Ishikawa (cell line): ENCODE results near the gene CMSS1.

Experiments used
- CEBPB ChIP-seq: IDR thresholded peaks from 2 replicates; pipeline ENCODE4 v1.6.1; 2012
- CREB1 ChIP-seq: IDR thresholded peaks from 2 replicates; pipeline ENCODE4 v1.6.1; 2012; ENCODE audit warnings: low read depth
- EGR1 ChIP-seq: IDR thresholded peaks from 2 replicates; pipeline ENCODE4 v1.6.1; 2012
- EP300 ChIP-seq: IDR thresholded peaks from 2 replicates; pipeline ENCODE4 v1.6.1; 2012; ENCODE audit warnings: borderline replicate concordance
- FOXM1 ChIP-seq: IDR thresholded peaks from 2 replicates; pipeline ENCODE4 v1.6.1; 2012; ENCODE audit warnings: low read depth, borderline replicate concordance
- NFIC ChIP-seq: IDR thresholded peaks from 2 replicates; pipeline ENCODE4 v1.6.1; 2012
- RAD21 ChIP-seq: IDR thresholded peaks from 2 replicates; pipeline ENCODE4 v1.6.1; 2012; ENCODE audit warnings: low read depth
- TAF1 ChIP-seq: IDR thresholded peaks from 2 replicates; pipeline ENCODE4 v1.6.1; 2012; ENCODE audit warnings: low read depth, mild to moderate bottlenecking
- TCF12 ChIP-seq: IDR thresholded peaks from 2 replicates; pipeline ENCODE4 v1.6.1; 2012; ENCODE audit warnings: low read depth
- TEAD4 ChIP-seq: IDR thresholded peaks from 2 replicates; pipeline ENCODE4 v1.6.1; 2012
- USF1 ChIP-seq: IDR thresholded peaks from 2 replicates; pipeline ENCODE4 v1.6.1; 2012
- YY1 ChIP-seq: IDR thresholded peaks from 2 replicates; pipeline ENCODE4 v1.6.1; 2012; ENCODE audit warnings: low read depth
- ZBTB7A ChIP-seq: IDR thresholded peaks from 2 replicates; pipeline ENCODE4 v1.6.1; 2012; ENCODE audit warnings: low read depth
- TF ChIP-seq, protein P1 (sequence below): IDR thresholded peaks from 2 replicates; pipeline ENCODE4 v1.6.1; 2012
- TF ChIP-seq, protein P2 (sequence below): IDR thresholded peaks from 2 replicates; pipeline ENCODE4 v1.6.1; 2012; ENCODE audit warnings: low read depth, mild to moderate bottlenecking

CMSS1 gene

GRCh38 chr3:100023150-100023549, 205.5 kb downstream of the CMSS1 start:
- no peak for TF ChIP-seq CREB1
- TF ChIP-seq TEAD4 = no peak
- 0 out of 2 replicates have a peak, but pooled peaks have one; percentile 17 for TF ChIP-seq YY1

DNA sequence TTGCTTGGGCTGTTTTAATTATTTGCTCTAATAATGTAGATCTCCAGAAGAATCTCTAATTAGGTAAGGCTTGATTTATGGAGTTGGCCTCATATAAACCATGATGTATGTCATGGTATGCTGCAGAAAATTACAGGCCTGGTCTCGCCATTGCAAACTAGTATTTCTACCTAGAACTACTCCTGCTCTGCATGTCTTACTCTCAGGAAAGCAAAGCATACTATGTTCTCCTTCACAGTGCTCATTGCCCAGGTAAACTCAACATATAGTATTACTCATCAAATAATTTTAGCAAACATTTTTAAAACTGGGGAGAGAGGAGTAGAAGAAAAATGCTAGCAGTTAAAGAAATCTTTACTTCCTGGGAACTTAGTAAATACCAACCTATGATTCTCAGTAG, 205.9 kb downstream of the CMSS1 start:
- TF ChIP-seq CREB1 (no peak), TAF1 (no peak), EP300 (no peak), USF1 (no peak), CEBPB (no peak), TCF12 (no peak), YY1 (no peak), NFIC (no peak), EGR1 (no peak)
- TF ChIP-seq, protein P1, sequence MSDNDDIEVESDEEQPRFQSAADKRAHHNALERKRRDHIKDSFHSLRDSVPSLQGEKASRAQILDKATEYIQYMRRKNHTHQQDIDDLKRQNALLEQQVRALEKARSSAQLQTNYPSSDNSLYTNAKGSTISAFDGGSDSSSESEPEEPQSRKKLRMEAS = no peak
- TF ChIP-seq, protein P2, sequence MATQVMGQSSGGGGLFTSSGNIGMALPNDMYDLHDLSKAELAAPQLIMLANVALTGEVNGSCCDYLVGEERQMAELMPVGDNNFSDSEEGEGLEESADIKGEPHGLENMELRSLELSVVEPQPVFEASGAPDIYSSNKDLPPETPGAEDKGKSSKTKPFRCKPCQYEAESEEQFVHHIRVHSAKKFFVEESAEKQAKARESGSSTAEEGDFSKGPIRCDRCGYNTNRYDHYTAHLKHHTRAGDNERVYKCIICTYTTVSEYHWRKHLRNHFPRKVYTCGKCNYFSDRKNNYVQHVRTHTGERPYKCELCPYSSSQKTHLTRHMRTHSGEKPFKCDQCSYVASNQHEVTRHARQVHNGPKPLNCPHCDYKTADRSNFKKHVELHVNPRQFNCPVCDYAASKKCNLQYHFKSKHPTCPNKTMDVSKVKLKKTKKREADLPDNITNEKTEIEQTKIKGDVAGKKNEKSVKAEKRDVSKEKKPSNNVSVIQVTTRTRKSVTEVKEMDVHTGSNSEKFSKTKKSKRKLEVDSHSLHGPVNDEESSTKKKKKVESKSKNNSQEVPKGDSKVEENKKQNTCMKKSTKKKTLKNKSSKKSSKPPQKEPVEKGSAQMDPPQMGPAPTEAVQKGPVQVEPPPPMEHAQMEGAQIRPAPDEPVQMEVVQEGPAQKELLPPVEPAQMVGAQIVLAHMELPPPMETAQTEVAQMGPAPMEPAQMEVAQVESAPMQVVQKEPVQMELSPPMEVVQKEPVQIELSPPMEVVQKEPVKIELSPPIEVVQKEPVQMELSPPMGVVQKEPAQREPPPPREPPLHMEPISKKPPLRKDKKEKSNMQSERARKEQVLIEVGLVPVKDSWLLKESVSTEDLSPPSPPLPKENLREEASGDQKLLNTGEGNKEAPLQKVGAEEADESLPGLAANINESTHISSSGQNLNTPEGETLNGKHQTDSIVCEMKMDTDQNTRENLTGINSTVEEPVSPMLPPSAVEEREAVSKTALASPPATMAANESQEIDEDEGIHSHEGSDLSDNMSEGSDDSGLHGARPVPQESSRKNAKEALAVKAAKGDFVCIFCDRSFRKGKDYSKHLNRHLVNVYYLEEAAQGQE = no peak

DNA sequence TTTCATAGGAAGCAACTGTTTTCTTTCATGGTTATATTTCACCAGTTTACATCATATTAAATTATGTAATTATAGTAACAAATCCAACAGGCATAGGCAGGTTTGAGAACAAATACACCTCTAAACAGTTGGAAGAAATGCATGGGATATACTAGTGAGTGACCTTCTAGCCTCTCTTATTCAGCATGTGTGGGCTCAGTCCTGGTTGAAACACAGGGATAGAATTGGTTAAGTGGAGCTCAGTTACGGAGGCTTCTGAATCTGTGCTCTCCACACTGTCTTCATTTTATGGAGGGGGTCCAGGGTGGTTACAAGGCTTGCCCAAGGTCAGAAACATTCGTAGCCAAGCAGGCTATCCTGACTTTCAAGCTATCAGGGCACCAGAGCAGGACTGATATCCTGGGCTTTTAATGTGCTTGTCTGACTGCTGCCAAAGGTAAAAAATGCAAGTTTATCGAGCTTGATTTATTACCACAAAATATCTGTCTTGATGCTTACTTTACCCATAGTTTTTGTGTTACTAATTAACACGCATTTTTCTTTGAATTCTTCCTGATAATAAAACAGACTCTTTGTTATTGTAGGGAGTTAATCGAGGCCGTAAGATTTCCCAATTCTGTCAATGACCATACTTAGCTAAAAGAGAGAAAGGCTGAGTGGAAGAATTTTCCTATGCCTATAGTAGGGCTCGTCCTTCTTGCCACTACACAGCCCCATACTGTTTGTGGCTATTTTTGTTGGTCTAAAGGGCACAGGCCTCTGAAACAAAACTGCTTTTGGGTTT, 207.1 kb downstream of the CMSS1 start:
- no peak for TF ChIP-seq RAD21
- TF ChIP-seq, protein P2 = no peak
- TF ChIP-seq FOXM1 = no peak
- no peak for TF ChIP-seq USF1
- TF ChIP-seq NFIC = no peak
- TF ChIP-seq CREB1 = no peak
- no peak for TF ChIP-seq TAF1
- no peak for TF ChIP-seq TCF12
- TF ChIP-seq, protein P1 = no peak
- no peak for TF ChIP-seq ZBTB7A
- no peak for TF ChIP-seq EP300
- TF ChIP-seq CEBPB = no peak
- TF ChIP-seq TEAD4 = no peak
- no peak for TF ChIP-seq EGR1
- TF ChIP-seq YY1 = no peak

DNA sequence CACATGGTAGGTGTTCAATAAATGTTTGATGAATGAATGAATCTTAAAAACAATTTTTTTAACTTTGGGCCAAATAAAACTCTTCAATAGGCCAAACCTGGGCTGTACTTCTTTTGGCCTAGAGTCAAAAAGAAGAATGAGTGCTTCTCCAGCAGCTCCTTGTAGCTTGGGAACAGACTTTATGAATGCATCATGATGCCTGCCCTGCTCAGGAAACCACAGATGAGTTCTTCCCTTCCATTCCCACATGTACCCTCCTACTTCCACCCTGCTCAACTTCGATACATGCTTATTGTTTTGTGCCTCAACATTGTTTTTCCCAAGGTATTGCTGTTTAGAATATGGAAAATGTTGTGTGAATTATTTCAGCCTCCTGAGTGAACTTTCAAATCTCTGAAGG, 209.7 kb downstream of the CMSS1 start:
- TF ChIP-seq EP300 = no peak
- TF ChIP-seq TAF1 = no peak
- TF ChIP-seq, protein P2 = no peak
- TF ChIP-seq YY1 = no peak
- no peak for TF ChIP-seq NFIC
- TF ChIP-seq FOXM1 = no peak
- no peak for TF ChIP-seq TCF12
- TF ChIP-seq EGR1 = no peak
- TF ChIP-seq, protein P1 = no peak
- no peak for TF ChIP-seq CEBPB
- TF ChIP-seq USF1 = no peak
- no peak for TF ChIP-seq ZBTB7A
- no peak for TF ChIP-seq CREB1
- no peak for TF ChIP-seq TEAD4
- no peak for TF ChIP-seq RAD21
